ENCODE results near the gene PIAS1.

DNA sequence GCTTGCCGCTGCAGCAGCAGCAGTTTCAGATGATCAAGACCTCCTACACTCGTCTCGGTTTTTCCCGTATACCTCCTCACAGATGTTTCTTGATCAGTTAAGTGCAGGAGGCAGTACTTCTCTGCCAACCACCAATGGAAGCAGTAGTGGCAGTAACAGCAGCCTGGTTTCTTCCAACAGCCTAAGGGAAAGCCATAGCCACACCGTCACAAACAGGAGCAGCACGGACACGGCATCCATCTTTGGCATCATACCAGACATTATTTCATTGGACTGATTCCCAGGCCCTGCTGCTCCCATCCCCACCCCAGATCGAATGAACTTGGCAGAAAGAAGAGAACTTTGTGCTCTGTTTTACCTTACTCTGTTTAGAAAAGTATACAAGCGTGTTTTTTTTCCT, 133.4 kb downstream of the PIAS1 start:
- TF ChIP-seq, protein P1, sequence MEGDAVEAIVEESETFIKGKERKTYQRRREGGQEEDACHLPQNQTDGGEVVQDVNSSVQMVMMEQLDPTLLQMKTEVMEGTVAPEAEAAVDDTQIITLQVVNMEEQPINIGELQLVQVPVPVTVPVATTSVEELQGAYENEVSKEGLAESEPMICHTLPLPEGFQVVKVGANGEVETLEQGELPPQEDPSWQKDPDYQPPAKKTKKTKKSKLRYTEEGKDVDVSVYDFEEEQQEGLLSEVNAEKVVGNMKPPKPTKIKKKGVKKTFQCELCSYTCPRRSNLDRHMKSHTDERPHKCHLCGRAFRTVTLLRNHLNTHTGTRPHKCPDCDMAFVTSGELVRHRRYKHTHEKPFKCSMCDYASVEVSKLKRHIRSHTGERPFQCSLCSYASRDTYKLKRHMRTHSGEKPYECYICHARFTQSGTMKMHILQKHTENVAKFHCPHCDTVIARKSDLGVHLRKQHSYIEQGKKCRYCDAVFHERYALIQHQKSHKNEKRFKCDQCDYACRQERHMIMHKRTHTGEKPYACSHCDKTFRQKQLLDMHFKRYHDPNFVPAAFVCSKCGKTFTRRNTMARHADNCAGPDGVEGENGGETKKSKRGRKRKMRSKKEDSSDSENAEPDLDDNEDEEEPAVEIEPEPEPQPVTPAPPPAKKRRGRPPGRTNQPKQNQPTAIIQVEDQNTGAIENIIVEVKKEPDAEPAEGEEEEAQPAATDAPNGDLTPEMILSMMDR (IDR thresholded peaks at IDR 0.05 in 2 of 3, conservative IDR thresholded peaks at IDR 0.05 in 1 of 3; ENCODE audit: borderline replicate concordance in 1 of 3, insufficient read depth in 1 of 3, low read depth in 2 of 3, low read length in 2 of 3): no peak
- TF ChIP-seq EZH2 (IDR thresholded peaks at IDR 0.05) (no peak), ELF1 (IDR thresholded peaks at IDR 0.05; ENCODE audit: borderline replicate concordance, low read depth) (no peak), POLR2A (IDR thresholded peaks at IDR 0.05; ENCODE audit: borderline replicate concordance, extremely low read depth, insufficient read depth, insufficient read length) (no peak), RAD21 (IDR thresholded peaks at IDR 0.05; ENCODE audit: low read depth) (no peak), EZH2phosphoT487 (IDR thresholded peaks at IDR 0.05; ENCODE audit: borderline replicate concordance) (no peak), POLR2AphosphoS5 (IDR thresholded peaks at IDR 0.05; ENCODE audit: low read depth, low read length) (no peak), EGR1 (IDR thresholded peaks at IDR 0.05; ENCODE audit: low read depth) (no peak)
- TF ChIP-seq, protein P2, sequence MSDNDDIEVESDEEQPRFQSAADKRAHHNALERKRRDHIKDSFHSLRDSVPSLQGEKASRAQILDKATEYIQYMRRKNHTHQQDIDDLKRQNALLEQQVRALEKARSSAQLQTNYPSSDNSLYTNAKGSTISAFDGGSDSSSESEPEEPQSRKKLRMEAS (IDR thresholded peaks at IDR 0.05): no peak
- TF ChIP-seq, protein P3, sequence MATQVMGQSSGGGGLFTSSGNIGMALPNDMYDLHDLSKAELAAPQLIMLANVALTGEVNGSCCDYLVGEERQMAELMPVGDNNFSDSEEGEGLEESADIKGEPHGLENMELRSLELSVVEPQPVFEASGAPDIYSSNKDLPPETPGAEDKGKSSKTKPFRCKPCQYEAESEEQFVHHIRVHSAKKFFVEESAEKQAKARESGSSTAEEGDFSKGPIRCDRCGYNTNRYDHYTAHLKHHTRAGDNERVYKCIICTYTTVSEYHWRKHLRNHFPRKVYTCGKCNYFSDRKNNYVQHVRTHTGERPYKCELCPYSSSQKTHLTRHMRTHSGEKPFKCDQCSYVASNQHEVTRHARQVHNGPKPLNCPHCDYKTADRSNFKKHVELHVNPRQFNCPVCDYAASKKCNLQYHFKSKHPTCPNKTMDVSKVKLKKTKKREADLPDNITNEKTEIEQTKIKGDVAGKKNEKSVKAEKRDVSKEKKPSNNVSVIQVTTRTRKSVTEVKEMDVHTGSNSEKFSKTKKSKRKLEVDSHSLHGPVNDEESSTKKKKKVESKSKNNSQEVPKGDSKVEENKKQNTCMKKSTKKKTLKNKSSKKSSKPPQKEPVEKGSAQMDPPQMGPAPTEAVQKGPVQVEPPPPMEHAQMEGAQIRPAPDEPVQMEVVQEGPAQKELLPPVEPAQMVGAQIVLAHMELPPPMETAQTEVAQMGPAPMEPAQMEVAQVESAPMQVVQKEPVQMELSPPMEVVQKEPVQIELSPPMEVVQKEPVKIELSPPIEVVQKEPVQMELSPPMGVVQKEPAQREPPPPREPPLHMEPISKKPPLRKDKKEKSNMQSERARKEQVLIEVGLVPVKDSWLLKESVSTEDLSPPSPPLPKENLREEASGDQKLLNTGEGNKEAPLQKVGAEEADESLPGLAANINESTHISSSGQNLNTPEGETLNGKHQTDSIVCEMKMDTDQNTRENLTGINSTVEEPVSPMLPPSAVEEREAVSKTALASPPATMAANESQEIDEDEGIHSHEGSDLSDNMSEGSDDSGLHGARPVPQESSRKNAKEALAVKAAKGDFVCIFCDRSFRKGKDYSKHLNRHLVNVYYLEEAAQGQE (IDR thresholded peaks at IDR 0.05; ENCODE audit: low read depth): no peak

Data from HCT116 (cell line).